Neural cell (in vitro differentiated cells): ENCODE results near the gene NOTCH3. TPM values are rescaled to one million over a fixed set of nuclear protein-coding genes. Genes with fewer than 3 reads are reported as not detected.

Source experiments
- H2AFZ ChIP-seq: fragments of 200-600, 300-800 bp; sonication (generic), shearing (Covaris generic); 2 replicates; pipeline ENCODE4 v1.6.0; 2014; ENCODE audit warnings: low read depth, mild to moderate bottlenecking, antibody characterized with exemption, low read length, moderate library complexity
- H3F3A ChIP-seq: fragments of 200-600 bp; shearing (Covaris generic); 2 replicates; pipeline ENCODE4 v1.6.1; 2016; ENCODE audit warnings: mild to moderate bottlenecking, moderate library complexity, mixed read lengths, antibody characterized with exemption, low read length; ENCODE audit not compliant: insufficient read depth, poor library complexity, severe bottlenecking
- H3K27ac ChIP-seq: fragments of 200-600, 300-800 bp; sonication (generic), shearing (Covaris generic); 2 replicates; pipeline ENCODE4 v1.5.1; 2014; ENCODE audit warnings: mild to moderate bottlenecking, low read length, moderate library complexity
- H3K27me3 ChIP-seq: fragments of 300-800, 200-600 bp; sonication (generic), shearing (Covaris generic); 2 replicates; pipeline ENCODE4 v1.6.0; 2014; ENCODE audit warnings: mild to moderate bottlenecking, low read depth, low read length, moderate library complexity; ENCODE audit not compliant: insufficient read depth
- H3K36me3 ChIP-seq: fragments of 300-800, 200-600 bp; sonication (generic), shearing (Covaris generic); 2 replicates; pipeline ENCODE4 v1.5.1; 2014; ENCODE audit warnings: mild to moderate bottlenecking, antibody characterized with exemption, low read length, moderate library complexity; ENCODE audit not compliant: insufficient read depth
- H3K4me2 ChIP-seq: fragments of 300-800, 200-600 bp; sonication (generic), shearing (Covaris generic); 2 replicates; pipeline ENCODE4 v1.6.0; 2014; ENCODE audit warnings: mild to moderate bottlenecking, low read length
- H3K4me3 ChIP-seq: fragments of 300-800, 200-600 bp; sonication (generic), shearing (Covaris generic); 2 replicates; pipeline ENCODE4 v1.5.1; 2014; ENCODE audit warnings: mild to moderate bottlenecking, low read length, moderate library complexity
- H3K79me2 ChIP-seq: fragments of 200-600 bp; shearing (Covaris generic); replicated peaks from 2 replicates; pipeline ENCODE4 v1.6.0; 2014; ENCODE audit warnings: mild to moderate bottlenecking, low read length, moderate library complexity; ENCODE audit not compliant: insufficient read depth
- H3K9ac ChIP-seq: fragments of 300-800, 200-600 bp; sonication (generic), shearing (Covaris generic); 2 replicates; pipeline ENCODE4 v1.6.1; 2016; ENCODE audit warnings: mild to moderate bottlenecking, low read length, mixed read lengths
- H3K9me2 ChIP-seq: fragments of 200-600 bp; shearing (Covaris generic); 2 replicates; pipeline ENCODE4 v1.6.1; 2016; ENCODE audit warnings: mild to moderate bottlenecking, low read length, mixed read lengths; ENCODE audit not compliant: insufficient read depth
- H3K9me3 ChIP-seq: fragments of 200-600, 300-800 bp; sonication (generic), shearing (Covaris generic); 2 replicates; pipeline ENCODE4 v1.6.1; 2016; ENCODE audit warnings: mild to moderate bottlenecking, mixed run types, low read length, moderate library complexity, mixed read lengths
- H4K20me1 ChIP-seq: fragments of 200-600 bp; shearing (Covaris generic); 2 replicates; pipeline ENCODE4 v1.6.1; 2016; ENCODE audit warnings: mild to moderate bottlenecking, mixed run types; ENCODE audit not compliant: insufficient read depth
- EP300 ChIP-seq: fragments of 450-650 bp; conservative IDR thresholded peaks from 2 replicates; pipeline ENCODE4 v1.6.1; 2014; ENCODE audit warnings: antibody characterized with exemption, mild to moderate bottlenecking, moderate library complexity; ENCODE audit not compliant: poor library complexity, severe bottlenecking
- EZH2 ChIP-seq: fragments of 200-600, 300-800 bp; shearing (Covaris generic), sonication (generic); IDR thresholded peaks from 2 replicates; pipeline ENCODE4 v1.6.1; 2014; ENCODE audit warnings: antibody characterized with exemption, low read length, borderline replicate concordance, mild to moderate bottlenecking; ENCODE audit not compliant: insufficient read depth, poor library complexity, severe bottlenecking
- MXI1 ChIP-seq: fragments of 450-650 bp; conservative IDR thresholded peaks from 2 replicates; pipeline ENCODE4 v1.6.1; 2014; ENCODE audit warnings: antibody characterized with exemption, mild to moderate bottlenecking; ENCODE audit not compliant: poor library complexity, severe bottlenecking
- POLR2AphosphoS5 ChIP-seq: IDR thresholded peaks from 2 replicates; pipeline ENCODE4 v1.6.1; 2012
- RAD21 ChIP-seq: fragments of 450-650 bp; conservative IDR thresholded peaks from 2 replicates; pipeline ENCODE4 v1.6.1; 2014; ENCODE audit warnings: antibody characterized with exemption, mild to moderate bottlenecking, moderate library complexity
- SMC3 ChIP-seq: fragments of 450-650 bp; conservative IDR thresholded peaks from 2 replicates; pipeline ENCODE4 v1.6.1; 2014; ENCODE audit warnings: antibody characterized with exemption, mild to moderate bottlenecking, moderate library complexity; ENCODE audit not compliant: poor library complexity
- TAF1 ChIP-seq: IDR thresholded peaks from 2 replicates; pipeline ENCODE4 v1.6.1; 2012; ENCODE audit warnings: low read depth
- polyA plus RNA-seq: library from polyadenylated mRNA; depleted of rRNA; stranded (reverse); fragments of >200 nt; gene quantifications from 2 replicates; pipeline ENCODE4 v1.2.3, GENCODE V29; 2014
- TF ChIP-seq, protein P1 (sequence below): IDR thresholded peaks from 2 replicates; pipeline ENCODE4 v1.6.1; 2012; ENCODE audit warnings: borderline replicate concordance
- TF ChIP-seq, protein P2 (sequence below): fragments of 450-650 bp; IDR thresholded peaks from 2 replicates; pipeline ENCODE4 v1.5.1; 2014; ENCODE audit warnings: antibody characterized with exemption, mild to moderate bottlenecking, moderate library complexity; ENCODE audit not compliant: poor library complexity, severe bottlenecking

The NOTCH3 gene
- polyA plus RNA-seq, 1 donor from 2014 or later = 0.21 TPM

DNA sequence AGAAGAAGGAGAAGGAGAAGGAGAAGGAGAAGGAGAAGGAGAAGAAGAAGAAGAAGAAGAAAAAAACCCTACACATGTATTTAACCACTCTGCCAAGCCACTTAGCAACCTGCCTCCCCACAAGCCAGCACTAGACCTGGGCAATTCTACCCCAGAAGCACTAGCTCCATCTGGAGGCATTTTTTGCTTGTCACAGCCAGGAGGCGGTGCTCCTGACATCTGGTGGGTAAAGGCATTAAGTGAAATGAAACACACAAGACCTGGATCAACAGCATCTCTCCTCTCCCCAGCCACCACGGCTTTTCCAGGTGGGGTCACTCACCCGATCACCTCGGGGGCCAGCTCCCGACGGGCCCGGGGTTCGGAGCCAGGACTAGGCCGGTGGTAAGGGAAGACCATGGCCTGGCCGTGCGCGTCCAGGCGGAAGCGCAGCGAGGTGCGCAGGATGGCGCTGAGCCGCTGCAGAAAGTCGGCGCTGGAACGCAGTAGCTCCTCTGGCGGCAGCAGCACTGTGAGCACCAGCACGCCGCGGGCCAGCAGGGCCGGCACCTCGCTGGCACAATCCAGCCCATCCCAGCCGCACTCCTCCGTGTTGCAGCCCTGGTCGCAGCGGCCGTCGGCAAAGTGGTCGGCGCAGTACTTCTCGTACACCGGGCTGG is 26.9 kb downstream of the NOTCH3 start:
- no peak for TF ChIP-seq EZH2
- Histone ChIP-seq H4K20me1 (no peaks in the 10 kb centered on the region), H3K79me2 (no peaks in the 10 kb centered on the region), H2AFZ (no peak overlapping the region), H3K27ac (no peak overlapping the region), H3K27me3 (no peaks in the 10 kb centered on the region), H3K9me3 (no peaks in the 10 kb centered on the region), H3K36me3 (no peaks in the 10 kb centered on the region), H3F3A (no peaks in the 10 kb centered on the region), H3K4me3 (no peak overlapping the region), H3K9ac (no peak overlapping the region), H3K4me2 (no peak overlapping the region), H3K9me2 (no peaks in the 10 kb centered on the region)

DNA sequence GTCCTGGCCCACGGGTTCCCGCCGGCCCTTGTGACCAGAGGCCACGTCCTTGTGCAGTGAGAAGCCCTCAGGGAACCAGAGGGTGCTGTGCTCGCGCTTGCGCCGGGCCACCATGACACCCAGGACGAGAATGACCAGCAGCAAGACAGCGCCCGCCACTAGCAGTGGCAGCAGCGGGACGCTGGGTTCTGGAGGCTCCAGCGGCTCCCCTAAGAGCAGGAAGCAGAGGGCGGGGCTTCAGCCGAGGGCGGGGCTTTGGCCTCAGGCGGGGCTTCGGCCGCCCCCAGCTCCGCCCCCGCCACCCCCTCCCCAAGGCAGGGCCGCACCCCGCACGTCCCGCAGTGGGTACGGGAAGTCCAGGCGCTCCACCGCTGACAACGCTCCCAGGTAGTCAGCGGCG is 30.4 kb downstream of the NOTCH3 start:
- H3K27me3 ChIP-seq = no peaks in the 10 kb centered on the region
- no peak overlapping the region for H2AFZ ChIP-seq
- TF ChIP-seq TAF1 = no peak
- TF ChIP-seq, protein P1, sequence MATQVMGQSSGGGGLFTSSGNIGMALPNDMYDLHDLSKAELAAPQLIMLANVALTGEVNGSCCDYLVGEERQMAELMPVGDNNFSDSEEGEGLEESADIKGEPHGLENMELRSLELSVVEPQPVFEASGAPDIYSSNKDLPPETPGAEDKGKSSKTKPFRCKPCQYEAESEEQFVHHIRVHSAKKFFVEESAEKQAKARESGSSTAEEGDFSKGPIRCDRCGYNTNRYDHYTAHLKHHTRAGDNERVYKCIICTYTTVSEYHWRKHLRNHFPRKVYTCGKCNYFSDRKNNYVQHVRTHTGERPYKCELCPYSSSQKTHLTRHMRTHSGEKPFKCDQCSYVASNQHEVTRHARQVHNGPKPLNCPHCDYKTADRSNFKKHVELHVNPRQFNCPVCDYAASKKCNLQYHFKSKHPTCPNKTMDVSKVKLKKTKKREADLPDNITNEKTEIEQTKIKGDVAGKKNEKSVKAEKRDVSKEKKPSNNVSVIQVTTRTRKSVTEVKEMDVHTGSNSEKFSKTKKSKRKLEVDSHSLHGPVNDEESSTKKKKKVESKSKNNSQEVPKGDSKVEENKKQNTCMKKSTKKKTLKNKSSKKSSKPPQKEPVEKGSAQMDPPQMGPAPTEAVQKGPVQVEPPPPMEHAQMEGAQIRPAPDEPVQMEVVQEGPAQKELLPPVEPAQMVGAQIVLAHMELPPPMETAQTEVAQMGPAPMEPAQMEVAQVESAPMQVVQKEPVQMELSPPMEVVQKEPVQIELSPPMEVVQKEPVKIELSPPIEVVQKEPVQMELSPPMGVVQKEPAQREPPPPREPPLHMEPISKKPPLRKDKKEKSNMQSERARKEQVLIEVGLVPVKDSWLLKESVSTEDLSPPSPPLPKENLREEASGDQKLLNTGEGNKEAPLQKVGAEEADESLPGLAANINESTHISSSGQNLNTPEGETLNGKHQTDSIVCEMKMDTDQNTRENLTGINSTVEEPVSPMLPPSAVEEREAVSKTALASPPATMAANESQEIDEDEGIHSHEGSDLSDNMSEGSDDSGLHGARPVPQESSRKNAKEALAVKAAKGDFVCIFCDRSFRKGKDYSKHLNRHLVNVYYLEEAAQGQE = no peak
- no peak for TF ChIP-seq SMC3
- TF ChIP-seq RAD21 = no peak
- TF ChIP-seq EP300 = no peak
- no peaks in the 10 kb centered on the region for H3K9me2 ChIP-seq
- no peaks in the 10 kb centered on the region for H3K36me3 ChIP-seq
- H3K9ac ChIP-seq = no peak overlapping the region
- no peaks in the 10 kb centered on the region for H3K79me2 ChIP-seq
- no peaks in the 10 kb centered on the region for H4K20me1 ChIP-seq
- no peaks in the 10 kb centered on the region for H3F3A ChIP-seq
- peaks cover 3% of the 10 kb centered on the region for H3K9me3 ChIP-seq
- no peak overlapping the region for H3K27ac ChIP-seq
- no peak overlapping the region for H3K4me3 ChIP-seq
- no peak overlapping the region for H3K4me2 ChIP-seq

DNA sequence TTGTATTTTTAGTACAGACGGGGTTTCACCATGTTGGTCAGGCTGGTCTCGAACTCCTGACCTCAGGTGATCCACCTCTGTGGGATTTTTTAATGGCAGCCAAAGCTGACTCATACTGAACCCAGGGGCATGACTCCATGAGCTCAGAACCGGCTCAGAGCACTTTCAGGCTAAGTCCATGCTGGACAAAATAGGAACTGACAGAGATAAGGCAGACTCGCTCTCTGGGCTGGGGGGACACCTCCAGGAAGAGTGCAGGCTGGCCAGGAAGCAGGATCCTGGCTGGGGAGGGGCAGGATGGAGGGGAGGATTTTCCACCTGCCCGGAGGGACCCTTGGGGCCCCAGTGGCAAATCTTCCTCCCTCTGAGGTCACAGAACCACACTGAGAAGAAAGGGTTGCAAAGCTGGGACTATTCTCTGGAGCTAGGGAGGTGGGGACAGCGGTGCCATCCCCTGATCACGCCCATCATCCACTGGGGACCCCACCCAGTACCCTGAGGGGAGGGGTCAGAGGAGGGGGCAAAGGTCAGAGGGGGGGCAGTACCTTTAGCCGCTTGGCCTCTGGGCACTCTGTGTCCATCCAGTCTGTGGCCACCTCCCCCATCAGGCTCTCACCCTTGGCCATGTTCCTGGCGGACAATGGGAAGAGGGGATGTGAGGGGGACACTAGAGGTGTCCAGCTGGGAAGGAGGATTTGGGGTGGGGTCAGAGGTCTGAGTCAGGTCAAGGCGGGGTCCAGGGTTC is 31.1 kb downstream of the NOTCH3 start:
- H3K4me3 ChIP-seq = no peak overlapping the region
- H3K9me2 ChIP-seq = no peaks in the 10 kb centered on the region
- no peaks in the 10 kb centered on the region for H3K79me2 ChIP-seq
- no peaks in the 10 kb centered on the region for H3F3A ChIP-seq
- H3K27me3 ChIP-seq = no peaks in the 10 kb centered on the region
- H3K27ac ChIP-seq = no peak overlapping the region
- H3K9me3 ChIP-seq = peaks cover 3% of the 10 kb centered on the region
- H3K36me3 ChIP-seq = no peaks in the 10 kb centered on the region
- TF ChIP-seq EZH2 (no peak), EP300 (no peak), TAF1 (no peak), POLR2AphosphoS5 (no peak), SMC3 (no peak), MXI1 (no peak), RAD21 (no peak)
- TF ChIP-seq, protein P2, sequence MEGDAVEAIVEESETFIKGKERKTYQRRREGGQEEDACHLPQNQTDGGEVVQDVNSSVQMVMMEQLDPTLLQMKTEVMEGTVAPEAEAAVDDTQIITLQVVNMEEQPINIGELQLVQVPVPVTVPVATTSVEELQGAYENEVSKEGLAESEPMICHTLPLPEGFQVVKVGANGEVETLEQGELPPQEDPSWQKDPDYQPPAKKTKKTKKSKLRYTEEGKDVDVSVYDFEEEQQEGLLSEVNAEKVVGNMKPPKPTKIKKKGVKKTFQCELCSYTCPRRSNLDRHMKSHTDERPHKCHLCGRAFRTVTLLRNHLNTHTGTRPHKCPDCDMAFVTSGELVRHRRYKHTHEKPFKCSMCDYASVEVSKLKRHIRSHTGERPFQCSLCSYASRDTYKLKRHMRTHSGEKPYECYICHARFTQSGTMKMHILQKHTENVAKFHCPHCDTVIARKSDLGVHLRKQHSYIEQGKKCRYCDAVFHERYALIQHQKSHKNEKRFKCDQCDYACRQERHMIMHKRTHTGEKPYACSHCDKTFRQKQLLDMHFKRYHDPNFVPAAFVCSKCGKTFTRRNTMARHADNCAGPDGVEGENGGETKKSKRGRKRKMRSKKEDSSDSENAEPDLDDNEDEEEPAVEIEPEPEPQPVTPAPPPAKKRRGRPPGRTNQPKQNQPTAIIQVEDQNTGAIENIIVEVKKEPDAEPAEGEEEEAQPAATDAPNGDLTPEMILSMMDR = no peak
- TF ChIP-seq, protein P1 = no peak
- H4K20me1 ChIP-seq = no peaks in the 10 kb centered on the region
- H3K4me2 ChIP-seq = no peak overlapping the region
- no peak overlapping the region for H2AFZ ChIP-seq
- no peak overlapping the region for H3K9ac ChIP-seq
